Globus pallidus (tissue), 1 donor: ENCODE measurements around the gene BMP10.

Experiments used
- DNase-seq: peaks from one replicate; pipeline ENCODE4 v3.0.0-alpha.2; 2015; ENCODE audit warnings: low spot score

BMP10 gene

DNA sequence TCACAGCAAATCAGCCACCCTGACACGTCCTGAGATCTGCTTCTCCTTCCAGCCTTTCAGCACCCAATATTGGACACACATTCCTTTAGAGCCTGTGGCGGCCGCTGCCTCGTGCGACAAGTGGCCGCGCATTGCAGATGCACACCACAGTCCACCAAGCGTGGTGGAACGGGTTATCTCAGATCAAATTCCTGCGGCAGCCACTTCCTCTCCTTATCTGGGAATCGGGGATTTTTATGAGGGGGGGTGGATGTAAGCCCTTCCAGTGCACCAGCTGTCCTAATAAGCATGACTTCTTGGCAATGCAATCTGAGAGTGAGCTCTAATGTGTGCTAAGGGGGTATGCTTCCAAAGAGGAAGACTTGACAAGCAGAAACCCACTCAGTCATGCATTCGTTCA is 18.3 kb upstream of the BMP10 start:
- no peak for DNase-seq

DNA sequence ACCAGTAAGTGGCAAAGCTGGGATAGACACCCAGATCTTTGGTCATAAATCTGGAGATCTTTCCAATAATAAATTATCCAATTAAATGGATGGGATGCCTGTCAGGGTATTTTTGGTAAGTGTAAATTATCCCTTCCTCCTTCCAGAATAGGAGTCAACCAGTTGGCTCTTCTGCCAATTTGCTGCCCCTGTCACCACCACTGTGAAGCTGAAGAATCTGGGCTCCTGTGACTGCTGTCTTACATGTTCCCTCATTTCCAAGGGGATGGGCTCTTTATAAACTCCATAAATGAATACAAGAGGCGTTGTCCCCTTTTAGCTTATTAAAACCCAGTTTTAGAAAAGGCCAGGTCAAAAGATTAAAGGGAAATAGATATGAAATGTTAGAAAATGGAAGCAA is 17.8 kb upstream of the BMP10 start:
- no peak for DNase-seq

DNA sequence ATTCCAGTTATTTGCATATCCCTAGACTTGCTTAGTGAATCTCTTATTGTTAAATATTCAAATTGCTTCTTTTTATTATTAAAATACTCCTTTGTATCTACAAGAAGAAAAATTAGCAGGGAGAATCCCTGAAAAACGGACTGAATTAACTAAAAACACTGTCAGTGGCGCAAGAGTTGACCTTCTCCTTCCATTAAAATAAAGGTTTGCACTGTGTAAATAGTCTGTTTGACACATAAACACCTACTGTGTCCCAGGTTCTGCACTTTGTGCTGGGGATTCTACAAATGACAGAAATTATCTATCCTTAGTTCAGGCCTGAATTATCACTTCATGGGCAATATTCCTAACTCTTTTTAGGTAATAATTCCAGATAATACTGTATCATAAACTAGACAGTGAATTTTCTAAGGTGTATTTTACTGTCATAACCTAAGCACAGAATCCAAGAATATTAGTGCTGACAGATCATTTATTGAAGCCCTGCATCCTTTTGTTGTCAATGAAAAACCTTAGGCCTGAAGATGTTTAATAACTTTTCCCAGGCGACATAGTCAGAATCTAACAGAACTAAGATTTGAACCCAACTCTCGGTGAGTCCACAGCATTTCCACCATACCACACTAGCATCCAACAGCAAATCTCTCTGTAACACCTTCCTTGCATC is 17.0 kb upstream of the BMP10 start:
- DNase-seq: no peak

DNA sequence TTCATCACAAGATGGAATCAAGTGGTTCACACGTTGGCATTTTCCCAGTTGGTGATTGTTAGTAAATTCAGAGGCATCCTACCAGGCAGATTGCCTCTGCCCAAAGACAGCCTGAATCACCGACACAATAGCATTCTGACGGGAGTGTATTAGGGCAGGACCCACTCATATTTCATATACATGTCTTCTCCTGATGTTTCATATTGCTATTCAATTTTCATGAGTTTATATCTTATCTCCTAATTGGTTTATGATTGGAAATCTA is 14.5 kb upstream of the BMP10 start:
- DNase-seq: no peak

DNA sequence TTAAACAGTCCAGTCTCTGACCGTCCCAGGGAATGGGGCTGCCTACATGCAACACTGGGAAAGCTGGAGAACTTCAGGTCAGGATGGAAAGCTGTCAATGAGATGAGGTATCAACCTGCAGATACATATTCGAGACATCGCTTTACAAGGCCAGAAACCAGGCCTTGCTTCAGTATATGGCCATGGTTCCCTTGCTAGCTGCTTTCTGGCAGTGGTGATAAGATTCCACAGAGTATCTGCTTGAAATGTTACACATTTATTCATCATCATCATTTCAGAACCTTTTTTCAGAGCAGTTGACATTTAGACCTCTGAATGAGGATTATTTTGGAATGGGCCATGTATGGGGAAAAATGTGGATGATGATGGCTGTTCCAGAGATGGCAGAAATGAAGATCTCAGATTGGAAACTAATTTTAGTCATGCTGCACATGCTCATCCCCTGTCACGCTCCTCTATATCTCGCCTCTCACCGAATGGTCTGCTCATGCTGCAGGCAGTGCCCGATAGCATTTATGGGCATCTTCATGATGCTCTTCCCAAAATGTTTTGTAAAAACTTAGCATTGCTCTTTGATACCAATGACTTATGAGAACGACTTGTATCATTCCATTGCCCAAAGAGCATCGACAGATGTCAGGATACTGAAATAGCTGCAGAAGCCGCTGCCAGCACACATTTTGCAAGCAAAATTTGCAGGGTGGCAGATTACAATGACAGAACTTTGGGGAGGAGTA is 14.0 kb upstream of the BMP10 start:
- no peak for DNase-seq

DNA sequence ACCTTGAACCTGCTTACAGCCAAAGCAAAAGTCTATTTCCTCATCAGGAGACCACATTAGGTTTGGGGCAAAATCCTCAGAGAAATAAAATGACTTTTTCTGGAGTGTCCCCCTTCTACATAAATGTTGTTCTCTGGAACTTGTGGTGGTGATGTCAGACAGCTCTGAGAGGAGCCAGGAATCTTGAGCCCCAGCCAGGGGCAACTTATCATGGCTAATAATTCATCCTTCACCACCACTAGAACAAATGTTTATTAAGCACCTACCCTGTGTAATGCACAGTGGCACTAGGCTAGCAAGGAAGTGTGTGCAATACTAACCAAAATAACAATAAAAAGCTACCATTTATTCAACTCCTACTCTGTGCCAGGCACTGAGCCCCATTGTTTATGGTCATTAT is 9.0 kb upstream of the BMP10 start:
- no peak for DNase-seq

DNA sequence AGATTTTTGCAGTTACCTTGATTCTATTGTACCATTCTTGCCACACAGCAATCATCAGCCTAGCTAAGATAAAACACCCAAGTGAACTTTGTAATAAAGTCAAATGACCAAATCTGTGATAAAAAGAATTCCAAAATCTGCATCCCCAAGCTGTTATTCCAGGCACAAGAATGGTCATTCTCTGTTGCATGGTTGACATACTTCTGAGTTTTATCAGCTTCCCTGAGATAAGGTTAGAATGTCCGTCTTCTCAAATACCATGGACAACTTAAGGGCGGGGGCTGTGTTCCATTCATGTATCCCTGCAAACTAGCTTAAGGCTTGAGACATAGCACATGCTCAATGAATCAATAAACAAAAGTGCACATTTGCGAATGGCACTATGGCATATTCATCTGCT is 8.1 kb upstream of the BMP10 start:
- no peak for DNase-seq

DNA sequence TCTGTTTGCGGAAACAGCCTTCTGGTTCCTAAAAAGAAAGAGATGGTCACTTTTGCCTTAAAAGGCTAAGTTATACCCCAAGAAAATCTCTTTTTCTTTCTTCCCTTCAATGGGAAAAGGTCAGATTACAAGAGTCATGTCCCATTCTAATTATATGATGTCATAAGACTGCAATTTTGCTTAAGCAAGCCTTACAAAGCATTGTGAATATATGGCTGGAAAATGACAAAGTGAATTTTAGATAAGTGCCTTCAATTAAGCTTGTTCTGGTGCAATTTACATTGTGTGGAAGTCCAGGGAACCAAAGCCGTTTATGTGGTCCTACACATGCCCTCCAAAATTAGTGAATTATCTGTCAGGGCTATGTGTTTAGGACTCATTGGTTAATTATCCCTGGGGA is 7.6 kb upstream of the BMP10 start:
- no peak for DNase-seq

DNA sequence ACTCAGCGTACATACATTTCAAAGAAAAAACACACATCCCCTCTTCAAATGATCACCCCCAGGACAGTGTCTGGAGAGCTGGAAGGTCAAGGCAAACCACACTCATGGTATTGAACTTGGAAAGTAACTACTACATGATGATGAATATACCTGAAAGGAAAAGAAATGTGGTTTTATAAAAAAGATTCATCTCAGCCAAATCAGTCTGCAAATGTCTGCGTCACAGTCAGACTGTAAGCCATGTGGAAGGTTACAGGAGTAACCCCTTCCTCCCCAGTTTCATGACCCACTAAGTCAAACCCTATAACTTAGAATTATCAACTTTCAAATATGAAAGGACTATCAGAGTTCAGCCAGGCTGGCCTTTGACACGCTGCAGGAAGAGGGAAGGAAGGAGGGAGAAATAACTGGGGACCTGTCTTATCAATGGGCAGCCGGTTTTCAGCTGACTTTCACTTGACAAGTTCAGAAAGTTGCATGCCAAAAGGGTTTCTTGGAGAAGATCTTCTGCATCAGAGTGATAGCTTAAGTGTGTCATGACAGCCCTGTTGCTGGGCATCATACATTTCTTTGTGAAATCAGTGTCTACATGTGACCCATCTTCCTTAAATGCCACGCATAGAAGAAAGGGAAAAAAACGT is 7.0 kb upstream of the BMP10 start:
- DNase-seq: no peak

DNA sequence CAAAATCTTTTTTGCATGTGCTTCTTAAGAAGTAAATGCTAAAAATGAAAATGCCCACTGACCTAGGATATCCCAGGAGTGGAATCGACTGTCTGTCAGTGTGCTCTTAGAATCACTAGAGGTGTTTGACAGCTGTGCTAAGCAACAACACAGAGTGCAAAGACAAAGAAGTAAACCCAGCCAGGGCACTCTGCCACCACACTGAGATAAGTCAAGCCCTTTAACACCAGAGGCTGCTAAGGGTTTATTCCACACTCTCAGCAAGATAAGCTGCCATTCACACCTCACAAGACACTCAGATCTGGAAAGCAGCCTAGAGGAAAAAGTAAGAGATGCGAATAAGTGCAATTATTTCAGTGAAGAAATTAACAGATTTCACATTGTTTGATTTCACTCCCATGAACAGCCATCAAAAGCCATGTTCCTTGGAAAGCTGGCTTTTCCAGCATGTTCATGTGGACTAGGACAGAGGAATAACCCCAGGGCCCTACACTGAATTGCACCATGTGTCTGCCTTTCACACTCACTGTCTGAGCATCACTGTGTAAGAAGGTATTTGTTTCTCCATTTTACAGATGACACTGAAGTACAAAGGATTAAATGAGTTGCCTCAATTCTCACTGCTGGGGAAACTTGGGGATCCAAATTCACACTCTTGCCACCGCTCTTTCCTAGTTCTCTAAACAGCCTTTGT is 6.0 kb upstream of the BMP10 start:
- DNase-seq: no peak

DNA sequence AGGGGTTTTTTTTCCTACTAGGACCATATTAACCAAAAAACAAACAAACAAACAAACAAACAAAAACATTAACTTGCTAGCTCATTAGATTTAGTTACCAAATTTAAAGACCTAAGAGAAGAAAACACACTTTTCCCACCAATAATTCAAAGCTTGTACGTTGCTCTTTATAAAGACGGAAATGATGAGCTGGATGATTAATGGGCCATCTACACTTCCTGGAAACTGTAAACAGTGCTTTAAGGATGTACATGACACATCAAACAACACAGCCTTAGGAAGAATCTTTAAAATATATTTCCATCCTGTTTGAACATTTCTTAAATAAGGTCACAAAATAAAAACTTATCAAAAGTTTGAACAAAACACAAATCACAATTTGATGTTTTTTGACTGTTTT is 982 bp downstream of the BMP10 start:
- no peak for DNase-seq

DNA sequence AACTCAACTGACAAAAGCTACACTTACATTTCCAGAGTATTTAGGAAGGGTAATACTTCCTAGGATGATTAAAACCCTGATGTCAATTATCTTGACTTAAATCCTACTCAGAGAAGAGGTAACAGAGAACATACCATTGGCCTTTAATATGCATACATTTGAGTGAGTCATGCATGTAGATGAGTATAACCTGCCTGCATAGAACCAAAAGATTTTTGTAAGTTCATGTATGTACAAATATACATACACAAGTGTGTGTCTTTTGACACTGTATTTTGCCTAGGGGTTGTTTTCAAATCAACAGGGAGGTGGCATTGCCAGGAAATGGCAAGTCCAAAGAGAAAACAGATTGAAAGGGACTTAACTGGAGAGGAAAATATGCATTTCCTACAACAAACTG is 6.1 kb downstream of the BMP10 start:
- no peak for DNase-seq

DNA sequence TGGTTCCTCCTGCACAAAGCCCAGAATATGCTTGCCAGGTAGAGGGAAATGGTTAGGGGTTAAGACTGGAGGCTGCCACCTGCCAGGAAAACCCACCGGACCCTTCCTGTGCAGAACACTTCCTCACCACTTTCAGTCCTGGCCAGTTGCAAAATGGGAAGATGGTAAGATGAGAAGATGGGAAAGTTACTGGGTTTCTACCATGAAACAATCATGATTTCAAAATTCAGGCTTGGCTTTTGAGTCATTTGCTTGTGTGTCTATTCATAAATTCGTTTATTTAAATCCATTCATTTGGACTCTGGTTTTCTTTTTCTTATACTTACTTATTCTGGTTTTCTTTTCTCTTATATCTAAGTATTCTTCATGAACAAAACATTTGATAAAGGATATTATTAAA is 7.2 kb downstream of the BMP10 start:
- DNase-seq: no peak

DNA sequence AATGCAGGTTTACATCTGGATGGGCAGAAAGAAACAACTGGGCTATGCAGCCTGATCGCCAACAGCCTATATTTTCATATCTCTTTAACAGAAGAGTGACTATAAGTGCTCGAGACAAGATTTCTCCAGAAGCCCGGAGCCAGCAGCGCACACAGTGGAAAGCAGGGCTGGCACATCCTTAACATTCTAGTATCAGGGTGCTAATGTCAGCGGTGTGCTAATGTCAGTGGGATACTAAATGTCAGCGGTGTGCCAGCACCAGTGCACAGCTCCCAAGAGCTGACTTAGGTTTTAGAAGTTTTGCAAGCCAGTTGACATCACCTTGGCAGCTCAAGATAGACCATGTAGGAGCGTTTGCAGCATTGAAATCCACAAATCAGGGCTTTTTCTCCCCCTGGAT is 8.3 kb downstream of the BMP10 start:
- no peak for DNase-seq

DNA sequence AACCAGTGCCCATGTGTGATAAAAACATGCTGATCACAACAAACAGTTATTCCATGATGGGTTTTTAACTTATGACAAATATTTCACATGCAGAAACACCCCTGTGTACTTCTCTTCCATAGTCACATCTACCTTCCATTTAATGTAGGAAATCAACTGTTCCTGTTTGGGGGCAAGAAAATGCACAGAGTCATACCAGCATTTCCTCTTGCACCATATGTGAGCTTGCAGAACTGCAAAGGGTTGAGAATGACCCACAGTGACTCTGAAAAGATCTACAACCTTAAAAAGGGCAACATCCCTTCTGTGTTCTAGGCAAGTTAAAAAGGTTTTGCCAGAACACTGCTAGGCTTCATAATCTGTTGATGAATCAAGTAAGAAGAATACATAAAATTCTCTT is 9.9 kb downstream of the BMP10 start:
- DNase-seq: no peak

DNA sequence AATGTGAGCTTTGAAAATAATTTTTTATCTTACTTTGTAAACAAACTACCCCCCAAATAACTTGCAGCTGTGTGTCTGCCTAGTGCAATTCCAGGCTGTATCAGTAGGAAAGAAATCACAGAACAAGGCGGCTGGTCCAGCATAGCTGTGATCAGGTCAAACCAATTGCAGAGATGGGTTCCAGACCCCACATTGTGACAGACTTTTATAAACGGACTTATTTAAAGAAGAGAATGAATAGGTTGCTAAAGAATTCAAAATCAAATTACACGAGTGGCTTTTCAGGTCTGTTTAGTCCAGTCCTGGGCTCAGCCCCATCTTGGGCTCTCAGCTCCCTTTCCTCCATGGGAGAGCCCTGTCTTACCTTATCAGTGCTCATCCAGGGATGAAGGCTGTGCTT is 11.1 kb downstream of the BMP10 start:
- DNase-seq: no peak

DNA sequence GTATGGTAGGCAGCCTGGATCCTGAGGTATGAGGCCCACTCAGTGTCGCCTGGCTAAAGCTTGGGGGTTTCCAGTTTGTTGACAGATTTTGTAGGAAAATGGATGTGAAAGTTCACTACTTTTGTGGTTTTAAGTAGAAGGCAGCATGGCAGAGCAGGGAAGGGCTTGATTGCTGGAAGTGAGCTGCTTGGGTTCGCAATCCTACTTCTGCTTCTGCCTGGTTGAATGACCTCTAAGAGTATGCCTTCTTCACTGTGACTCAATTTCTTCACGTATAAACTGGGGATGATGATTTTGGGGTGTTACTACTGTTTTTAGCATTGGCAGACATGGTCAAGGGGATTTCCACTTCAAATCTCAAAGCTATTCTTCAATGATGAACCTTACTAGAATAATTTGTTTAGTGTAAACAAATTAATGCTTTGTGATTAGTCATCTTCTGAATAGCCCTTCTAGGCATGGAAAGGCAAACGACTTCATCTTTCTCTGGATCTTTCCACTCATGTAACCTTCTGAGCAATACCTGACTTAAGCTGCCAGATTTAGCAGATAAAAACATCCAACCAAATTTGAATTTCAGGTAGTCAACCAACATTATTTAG is 13.2 kb downstream of the BMP10 start:
- no peak for DNase-seq

DNA sequence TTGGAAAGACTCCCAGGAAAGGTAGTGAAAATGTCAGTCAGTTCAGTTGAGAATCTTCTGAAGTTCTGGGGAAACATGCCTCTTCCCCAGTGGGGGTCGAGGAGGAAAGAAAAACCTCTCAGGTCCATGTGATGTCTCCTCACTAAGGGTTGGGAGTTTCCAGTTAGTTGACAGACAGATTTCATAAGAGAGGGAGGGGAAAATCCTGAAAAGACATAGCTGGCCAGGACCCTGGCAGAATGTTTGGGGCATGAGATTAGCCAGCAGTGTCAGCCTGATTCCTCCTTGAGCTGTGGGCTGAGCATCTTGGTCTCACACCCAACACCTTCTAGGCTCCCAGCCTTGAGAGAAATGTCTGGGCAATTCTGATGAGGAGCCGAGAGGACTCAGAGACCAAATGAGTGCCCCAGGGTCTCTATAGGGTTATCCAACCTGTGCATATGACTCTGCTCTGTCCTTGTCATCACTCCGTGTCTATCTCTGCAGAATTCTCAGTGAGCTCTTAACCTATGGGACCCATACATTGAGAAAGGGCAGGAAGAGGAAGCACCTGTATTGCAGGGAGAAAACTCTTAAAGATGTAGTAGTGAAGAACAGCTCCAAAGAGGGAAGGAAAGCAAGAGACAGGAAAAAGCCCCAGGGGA is 13.9 kb downstream of the BMP10 start:
- no peak for DNase-seq

DNA sequence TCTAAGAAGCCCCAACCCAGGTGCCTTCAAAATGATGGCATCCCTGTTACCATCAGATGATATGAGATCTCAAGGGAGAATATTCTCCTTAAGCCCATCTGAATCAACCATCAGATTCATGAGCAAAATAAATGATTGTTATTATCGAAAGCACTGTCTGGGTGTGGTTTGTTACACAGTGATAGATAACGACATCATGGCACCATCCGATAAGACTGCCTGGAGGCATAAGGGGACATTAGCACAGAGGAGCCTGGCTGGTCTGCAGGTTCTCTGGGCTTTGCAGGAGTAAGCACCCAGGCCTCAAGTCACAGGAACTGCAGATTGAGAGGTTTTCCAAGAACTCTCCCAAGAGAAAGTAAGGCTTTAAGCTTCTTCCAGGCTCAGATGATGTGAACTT is 15.6 kb downstream of the BMP10 start:
- DNase-seq: no peak

DNA sequence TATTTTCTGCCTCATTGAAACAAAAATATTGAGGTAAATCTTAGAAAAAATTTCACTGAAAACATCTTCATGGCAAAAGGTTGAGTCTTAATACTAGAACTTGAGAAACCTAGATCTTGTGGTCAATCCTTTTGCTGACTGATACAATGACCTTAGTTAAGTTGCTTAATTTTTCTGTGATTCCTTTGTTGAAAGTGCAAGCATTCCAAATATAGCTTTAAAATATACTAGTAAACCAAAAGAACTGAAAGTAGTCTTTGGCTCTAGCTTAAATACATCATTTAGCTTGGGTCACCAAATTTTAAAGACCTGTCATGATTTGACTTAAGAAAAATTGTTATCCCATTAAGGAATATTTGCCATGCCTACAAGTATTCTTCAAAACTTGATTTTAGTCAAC is 16.7 kb downstream of the BMP10 start:
- no peak for DNase-seq

DNA sequence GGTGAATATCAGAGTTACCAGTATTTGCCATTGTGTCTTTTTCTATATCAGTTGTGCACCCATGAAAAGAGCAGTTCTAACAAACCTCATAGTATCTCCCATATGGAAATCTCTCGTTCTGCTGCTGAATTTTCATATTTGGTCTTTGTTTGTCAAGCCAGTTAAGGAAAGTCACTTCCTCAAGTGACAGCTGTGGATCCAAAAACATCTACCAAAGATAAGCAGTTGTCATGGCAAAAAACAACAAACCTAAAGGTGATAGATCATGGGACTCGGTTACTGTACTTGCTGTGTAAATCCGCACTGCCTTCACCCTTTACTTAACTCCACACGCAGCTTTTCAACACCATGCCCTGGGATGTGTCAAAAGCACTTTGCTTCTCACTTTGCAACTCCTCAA is 17.3 kb downstream of the BMP10 start:
- no peak for DNase-seq

DNA sequence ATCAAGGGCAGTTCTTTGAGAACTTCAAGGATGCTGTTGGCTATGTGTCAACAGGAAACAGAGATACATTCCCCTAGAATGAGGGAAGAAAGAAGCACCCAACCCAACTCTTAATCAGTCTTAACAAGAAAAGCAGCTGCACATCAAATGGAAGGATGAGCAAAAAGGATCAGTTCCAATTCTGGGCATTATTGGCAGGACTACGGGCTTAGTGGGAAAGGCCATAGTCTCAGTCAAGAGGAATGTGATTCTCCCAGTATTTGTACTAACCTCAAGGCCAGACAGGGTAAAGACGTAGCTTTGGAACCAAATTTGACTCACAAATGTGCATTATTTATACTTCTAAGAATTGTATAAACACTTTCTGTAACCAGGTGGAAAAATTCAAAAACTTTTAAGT is 18.2 kb downstream of the BMP10 start:
- DNase-seq: no peak
